CD4-positive, alpha-beta T cell treated with Interleukin-4 for 1 hour (primary cell): ENCODE results near the gene HADHB.
"Not testable (repeated sequence)": the region's sequence is repeated elsewhere in the genome, so short reads cannot be mapped to it uniquely, and the experiment has no call there.

Source experiments
- DNase-seq, 2 donors: peaks; one replicate each; pipeline ENCODE4 v3.0.0-alpha.2; 2020 to 2022

Gene HADHB

DNA sequence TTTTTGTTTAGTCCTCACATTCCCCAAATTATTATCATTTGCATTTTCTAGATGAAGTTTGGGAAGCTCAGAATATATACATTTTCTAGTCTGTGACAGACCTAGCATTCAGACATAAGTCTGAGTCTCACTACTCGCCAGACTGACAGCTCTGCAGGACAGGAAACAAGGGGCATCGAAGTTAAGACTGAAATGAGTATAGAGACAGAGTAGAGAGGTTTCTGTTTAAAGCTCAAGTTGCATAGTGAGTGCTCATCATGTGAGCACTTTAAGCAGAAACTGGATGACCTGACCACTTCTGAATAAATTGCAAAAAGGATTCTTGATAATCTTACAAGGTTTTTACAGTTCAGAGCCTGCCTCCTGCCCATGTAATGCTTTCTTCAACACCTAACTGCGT, 1.1 kb downstream of the HADHB start:
- DNase-seq, result peak in 1 of 2 donors; percentile 15

DNA sequence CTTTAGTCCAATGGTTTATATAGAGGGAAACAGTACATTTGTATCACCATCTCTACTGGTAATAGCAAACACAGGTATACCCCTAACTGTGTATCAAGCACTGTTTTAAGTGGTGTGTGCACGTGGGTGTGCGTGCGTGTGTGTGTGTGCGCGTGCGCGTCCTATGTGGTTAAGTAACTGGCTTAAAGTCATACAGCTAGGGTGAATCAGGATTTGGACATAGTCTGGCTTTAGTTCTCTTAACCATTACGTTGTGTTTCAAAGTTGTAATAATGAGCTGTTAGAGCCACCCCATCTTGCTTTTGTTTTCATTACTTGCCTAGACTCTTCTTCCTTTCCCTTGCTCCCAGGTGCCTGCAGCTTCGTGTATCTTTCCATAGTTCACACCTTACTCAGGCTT, 2.1 kb downstream of the HADHB start:
- peak; percentile 25 to 30 for DNase-seq

DNA sequence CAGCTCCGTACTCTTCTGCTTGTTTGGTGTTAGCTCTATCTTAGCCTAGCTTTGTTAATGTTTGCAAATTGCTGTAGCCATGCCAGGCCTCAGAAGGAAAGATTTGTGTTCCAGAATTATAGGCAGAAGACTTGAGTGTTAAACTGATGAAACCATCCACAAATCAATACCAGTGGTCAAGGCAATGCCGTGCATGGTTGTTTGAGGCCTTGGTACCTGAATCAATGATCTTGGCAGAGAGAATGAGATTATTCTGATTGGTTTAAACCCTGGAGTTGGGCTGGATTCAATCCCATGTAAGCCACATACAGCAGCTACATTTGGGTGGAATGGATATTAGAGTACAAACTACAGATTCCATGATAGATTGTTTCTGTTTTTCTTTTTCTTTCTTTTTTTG, 4.9 kb downstream of the HADHB start:
- no peak for DNase-seq

DNA sequence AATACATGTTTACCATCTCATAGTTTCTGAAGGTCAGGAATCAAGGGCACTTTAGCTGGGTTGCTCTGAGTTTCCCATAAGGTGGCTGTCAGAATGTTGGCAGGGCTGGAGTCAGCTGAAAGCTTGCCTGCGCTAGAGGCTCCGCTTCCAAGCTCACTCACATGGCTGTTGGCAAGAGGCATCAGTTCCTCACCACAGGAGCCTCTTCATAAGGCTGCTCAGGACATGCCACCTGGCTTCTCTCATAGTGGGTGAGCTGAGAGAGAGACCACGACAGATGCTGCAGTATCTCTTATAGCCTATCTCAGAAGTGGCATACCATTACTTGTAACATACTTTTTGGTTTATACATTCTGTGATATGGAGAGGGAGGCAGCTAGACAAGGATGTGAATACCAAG, 7.2 kb downstream of the HADHB start:
- DNase-seq, result no peak

DNA sequence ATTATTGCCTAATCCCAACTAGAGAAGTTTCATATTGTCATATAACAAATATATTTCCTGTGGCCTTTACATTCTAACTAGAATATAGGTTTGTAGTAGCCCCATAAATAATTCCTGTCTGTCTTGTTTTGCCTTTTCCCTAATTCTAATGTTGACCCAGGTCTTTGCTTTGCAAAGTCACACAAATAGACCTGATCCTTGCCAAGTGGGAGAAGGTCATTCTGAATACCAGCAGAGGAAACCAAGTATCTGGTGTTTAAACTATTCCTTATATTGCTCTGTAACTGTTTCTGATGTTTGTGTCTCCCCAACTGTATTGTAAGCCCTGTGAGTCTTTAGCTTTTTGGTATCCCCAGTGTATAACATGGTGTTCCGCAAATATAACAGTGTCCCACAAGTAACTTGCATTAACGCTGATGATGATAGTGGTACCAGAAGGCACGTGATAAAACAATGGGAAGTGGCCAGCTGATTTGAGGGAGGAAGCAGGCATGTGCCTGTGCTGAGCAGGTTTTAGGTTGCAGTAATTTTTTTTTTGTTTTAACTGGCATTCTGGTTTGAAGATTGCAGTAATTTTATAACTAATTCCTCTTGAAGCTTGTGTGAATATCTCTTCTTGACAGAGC, 11.1 kb downstream of the HADHB start:
- no peak for DNase-seq

DNA sequence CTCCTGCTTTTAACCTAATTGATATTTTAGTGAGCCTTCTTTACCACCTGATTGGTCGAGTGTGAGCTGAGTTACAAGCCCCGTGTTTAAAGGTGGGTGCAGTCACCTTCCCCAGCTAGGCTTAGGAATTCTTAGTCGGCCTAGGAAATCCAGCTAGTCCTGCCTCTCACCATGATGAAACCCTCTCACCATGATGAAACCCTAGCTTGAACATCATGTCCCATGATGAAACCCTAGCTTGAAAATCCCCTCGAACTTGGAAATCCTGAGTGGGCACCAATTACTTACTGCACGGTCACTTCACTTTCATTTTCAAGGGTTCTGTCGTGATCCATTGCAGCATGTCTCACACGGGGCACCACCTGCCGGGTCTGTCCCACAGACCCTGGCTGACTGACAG, 14.1 kb downstream of the HADHB start:
- DNase-seq, result not testable (repeated sequence)

DNA sequence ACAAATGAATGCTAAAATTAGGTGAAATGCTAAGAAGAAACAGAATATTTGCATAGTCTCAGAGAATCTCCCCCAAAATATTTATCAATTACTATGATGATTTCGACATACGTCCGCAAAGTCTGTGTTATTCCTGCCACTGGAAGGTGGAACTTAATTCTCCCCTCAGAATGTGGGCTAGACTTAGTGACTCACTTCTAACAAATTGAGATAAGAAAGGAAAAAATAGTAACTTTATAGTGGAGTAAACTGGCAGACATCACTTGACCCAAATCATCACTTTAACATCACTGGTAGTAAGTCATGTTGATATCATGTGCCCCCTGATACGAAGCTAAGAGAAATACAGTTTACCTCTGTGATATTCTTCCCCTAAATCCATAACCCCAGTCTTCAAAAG, 23.5 kb downstream of the HADHB start:
- no peak for DNase-seq

DNA sequence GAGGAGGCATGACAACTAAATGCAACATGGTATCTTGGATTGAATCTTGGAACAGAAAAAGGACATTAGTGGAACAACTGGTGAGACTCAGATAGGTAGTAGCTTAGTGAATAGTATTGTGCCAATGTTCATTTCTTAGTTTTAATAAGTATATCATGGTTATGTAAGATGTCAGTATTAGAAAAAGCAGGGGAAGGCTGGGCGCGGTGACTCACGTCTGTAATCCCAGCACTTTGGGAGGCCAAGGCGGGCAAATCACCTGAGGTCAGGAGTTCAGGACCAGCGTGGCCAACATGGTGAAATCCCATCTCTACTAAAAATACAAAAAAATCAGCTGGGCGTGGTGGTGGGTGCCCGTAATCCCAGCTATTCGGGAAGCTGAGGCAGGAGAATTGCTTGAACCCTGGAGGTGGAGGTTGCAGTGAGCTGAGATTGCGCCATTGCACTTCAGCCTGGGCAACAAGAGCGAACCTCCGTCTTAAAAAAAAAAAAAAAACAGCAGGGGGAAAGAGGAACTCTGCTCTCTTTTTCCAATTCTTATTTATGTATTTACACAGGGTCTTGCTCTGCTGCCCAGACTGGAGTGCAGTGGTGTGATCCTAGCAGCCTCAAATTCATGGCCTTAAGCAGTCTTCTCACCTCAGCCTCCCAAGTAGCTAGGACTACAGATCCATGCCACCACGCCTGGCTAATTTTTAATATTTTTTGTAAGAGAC, 24.1 kb downstream of the HADHB start:
- peak in 1 of 2 donors; percentile 16 for DNase-seq

DNA sequence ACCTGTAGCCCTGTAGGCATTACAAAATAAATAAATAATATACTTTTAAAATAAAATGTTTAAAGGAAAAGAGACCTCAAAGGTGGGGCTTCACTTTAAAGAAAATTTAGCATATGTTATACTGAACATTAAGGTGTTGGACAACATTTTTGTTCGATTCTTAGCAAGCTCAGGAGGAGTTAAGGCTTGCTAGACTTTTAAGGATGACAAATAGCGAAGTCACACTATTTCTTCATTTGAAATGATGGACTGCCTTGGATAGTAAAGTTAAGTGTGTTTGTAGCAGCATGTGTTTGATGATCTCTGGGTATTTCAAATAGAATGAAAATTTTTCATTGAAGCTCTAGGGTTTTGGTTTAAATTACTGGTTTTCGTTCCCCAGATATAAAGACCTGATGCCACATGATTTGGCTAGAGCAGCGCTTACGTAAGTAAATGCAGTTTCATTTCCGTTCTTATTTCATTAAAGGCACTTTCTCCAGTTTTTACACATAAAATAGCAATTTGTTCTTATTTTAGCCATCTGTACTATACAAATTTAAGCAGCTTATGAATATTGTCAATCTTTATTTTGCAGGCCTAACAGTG, 24.9 kb downstream of the HADHB start:
- DNase-seq, result no peak

DNA sequence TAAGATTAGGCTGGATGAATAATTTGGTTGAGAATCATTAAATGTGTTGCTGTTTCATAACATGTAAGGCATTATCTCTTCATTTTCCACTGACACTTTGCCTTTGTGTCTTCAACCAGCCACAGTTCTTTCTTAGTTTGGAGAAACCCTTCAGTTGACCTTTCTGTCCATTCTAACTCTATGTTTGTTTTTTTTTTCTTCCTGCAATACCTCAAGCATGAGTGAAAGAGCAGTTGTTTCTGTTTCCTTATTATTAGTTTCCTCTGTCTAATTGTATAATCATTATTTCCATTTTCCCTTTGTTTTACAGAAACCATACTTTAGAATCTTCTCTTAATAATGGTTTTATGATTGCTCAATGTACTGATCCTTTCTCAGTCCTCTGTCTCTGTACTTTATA, 25.6 kb downstream of the HADHB start:
- no peak for DNase-seq

DNA sequence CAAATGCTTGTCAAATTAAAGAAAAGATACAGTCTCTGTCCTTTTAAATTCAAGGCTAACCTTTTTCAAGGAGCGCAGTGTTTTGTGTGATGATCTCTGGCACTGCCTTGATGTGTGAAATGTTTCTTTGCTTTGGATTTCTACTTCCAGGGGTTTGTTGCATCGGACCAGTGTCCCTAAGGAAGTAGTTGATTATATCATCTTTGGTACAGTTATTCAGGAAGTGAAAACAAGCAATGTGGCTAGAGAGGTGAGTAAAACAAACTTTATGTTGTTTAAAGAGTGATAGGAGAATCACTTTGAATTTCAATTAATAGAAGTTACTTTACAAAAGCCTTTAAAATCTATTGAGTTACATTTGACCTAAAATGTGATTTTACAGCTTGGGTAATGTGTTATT, 28.8 kb downstream of the HADHB start:
- DNase-seq, result no peak

DNA sequence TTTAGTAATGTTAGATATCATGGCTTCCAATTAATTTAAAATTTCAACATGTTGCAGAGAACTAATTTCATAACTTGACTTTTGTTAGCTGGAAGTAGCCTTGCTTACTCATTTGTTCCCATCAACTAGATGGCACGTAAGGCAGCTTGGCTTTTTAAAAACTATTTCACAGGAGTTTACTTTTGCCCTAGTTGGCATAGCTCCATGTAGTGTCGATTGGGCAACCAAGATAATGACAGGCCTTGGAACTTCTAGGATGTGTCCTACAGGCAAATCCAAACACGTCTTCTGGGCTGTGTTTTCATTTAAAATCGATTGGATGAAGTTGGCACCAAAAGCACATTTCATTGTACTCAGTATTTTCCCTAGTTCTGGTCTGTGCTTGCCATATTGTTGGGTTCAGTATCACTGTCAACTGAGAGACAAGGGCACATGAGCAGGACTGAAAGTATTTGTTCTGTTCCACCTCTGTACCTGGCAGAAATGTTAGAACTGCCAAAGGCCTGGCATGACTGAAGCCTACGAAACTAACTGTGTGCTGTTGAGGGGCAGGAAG, 29.4 kb downstream of the HADHB start:
- peak in 1 of 2 donors; percentile 58 for DNase-seq

DNA sequence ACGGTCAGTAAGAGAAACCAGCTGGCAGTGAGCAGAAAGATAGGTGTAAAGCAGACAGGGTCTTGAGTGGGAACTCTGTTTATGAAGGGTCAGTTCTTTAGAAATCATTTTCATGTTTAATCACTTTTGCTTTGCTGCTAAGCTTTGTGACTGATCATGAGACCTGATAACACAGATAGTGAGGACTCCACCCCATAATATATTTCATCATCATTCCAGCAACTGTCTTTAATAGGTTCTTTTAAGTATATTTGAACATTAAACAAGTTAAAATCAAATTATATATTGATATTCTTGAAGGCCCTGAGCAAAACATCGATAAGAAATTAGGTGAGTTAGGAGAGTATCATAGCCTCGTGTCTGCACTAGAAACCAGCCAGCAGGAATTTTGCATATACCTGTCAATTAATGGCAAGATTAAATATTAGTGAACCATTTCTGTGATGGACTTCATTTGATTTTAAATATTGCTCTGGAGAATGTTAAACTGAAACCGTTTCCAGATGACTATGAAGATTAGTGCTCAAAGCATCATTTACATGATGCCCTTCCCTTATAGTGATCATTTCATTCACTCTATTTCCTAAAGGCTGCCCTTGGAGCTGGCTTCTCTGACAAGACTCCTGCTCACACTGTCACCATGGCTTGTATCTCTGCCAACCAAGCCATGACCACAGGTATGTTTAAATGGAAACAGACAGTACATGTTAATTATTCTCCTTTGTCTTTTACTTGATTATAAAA, 31.9 kb downstream of the HADHB start:
- DNase-seq, result no peak

DNA sequence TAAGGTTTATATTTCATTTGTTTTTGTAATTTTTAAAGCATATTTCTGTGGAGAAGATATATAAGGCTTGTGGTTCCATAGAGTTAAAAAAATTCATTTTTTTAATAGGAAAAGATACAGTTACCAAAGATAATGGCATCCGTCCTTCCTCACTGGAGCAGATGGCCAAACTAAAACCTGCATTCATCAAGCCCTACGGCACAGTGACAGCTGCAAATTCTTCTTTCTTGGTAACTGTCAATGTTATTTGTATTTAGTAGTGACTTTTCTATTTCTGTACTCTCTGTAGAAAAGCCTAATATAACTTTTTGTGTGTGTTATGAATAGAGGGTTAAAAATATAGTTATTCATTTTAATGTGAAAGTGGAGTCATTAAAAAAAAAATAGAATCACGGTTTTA, 35.1 kb downstream of the HADHB start:
- no peak for DNase-seq

DNA sequence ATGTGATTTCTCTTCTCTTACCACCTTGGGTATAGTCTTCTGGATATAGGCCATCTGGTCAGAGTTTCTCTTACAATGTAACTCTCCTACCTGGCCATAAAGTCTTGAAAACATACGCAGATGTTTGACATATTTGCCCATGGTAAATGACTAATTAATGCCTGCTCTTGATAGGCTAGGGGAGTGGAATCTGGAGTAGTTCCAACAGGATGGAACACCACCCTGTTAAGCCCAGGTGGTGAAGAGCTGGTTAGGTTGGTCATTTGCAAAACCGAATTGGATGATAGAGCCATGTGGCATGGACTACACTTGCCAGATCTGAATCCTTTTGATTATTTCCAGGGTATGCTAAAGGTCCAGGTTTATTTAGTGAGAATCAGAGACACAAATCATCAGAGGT, 36.5 kb downstream of the HADHB start:
- DNase-seq, result no peak

DNA sequence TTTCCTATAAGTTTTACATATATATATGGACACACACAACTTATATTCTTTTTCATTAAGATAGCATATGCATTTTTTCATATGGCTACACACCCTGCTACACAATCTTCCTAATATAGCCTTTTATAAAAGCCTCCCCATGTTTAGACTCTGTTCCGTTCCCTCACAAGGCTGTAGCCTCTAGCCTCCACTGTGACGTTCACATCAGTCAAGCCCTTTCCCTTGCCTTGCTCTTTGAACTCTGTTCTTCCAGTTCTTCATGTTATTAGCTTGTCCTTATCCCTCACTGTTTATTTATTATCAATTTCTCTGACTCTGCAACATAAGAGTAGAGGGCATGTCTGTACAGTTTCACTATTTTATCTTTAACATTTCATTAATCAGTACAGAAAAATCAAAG, 38.9 kb downstream of the HADHB start:
- DNase-seq, result no peak

DNA sequence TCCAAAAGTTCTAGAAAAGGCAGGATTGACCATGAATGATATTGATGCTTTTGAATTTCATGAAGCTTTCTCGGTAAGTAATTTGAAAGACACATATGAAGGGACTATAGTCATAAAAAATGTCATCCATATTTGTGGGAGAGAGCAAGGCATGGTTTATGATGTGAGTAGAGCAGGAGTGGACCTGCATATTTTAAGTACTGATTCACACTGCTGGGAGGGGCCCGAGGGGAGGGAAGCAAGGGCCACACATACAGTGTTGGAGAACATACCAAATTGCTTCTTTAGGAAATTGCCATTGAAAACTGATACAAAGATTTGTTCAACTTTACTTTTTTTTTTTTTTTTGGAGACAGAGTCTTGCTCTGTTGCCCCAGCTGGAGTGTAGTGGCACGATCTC, 39.4 kb downstream of the HADHB start:
- no peak for DNase-seq

DNA sequence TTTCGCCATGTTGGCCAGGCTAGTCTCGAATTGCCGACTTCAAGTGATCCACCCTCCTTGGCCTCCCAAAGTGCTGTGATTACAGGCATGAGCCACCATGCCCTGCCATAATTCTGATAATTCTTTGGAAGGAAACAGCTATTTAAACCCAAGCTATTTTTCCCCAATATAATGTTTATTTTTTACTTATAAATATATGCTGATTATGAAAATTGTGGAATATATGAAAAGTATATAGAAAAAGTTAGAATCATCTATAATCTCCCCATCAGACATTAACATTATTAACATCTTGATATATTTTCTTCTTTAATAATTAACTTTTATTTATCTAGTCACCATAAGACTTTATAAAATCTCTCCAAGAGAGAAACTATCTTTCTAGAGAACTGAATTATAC, 41.2 kb downstream of the HADHB start:
- DNase-seq, result no peak

DNA sequence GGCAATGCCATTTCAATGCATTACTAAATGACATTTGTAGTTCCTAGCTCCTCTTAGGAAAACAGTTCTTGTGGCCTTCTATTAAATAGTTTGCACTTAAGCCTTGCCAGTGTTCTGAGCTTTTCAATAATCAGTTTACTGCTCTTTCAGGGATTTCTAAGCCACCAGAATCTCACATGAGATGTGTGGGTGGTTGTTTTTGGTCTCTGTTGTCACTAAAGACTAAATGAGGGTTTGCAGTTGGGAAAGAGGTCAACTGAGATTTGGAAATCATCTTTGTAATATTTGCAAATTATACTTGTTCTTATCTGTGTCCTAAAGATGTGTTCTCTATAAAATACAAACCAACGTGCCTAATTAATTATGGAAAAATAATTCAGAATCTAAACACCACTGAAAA, 45.3 kb downstream of the HADHB start:
- no peak for DNase-seq

DNA sequence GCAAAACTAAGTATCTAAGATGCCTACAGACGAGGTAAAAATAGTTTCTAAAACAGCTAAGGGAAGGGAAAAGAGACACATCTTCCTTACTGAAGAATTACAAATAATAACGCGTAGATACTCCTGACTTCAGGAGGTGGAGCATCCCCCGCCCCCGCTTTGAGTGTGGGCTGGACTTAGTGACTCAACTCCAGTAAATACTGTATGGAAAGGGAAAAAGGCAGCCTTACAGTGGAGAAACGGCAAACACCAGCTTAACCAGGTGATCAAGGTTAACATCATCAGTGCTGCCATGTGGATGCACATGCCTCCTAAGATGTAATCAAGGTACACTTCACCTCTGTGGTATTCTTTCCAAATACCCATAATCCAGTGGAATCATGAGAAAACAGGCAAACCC, 47.9 kb downstream of the HADHB start:
- no peak for DNase-seq

DNA sequence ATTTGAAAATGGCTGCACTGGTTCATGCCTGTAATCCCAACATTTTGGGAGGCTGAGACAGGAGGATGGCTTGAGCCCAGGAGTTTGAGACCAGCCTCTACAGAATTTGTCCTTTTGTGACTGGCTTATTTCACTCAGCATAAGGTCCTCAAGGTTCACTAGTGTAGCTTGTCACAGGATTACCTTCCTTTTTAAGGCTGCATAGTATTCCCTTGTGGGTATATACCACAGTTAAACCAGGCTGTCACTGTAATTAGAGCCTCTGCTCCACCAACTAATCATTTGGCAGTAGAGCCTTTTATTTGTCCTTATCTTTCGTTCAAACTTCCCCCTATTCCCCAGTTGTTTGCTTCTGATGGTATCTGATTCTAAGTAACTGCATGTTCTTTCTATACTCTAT, 50.8 kb downstream of the HADHB start:
- no peak for DNase-seq

DNA sequence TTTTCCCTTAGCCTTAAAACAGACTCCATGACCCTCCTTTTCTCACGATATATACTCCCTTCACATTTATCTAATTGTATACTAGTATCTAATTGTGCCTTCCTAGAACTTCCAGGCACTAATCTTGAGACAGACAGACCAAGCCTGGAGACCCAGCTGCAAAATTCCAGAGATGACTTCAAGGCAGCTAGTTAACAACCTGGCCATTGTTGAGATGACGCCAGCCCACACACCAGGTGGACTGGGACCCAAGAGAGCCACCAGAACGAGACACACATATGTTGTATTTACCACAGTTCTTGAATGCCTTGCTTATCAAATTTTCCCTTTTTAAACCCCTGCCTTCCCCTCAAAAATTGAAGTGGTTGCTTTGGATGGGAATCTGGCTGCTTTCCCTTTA, 52.3 kb downstream of the HADHB start:
- no peak for DNase-seq

DNA sequence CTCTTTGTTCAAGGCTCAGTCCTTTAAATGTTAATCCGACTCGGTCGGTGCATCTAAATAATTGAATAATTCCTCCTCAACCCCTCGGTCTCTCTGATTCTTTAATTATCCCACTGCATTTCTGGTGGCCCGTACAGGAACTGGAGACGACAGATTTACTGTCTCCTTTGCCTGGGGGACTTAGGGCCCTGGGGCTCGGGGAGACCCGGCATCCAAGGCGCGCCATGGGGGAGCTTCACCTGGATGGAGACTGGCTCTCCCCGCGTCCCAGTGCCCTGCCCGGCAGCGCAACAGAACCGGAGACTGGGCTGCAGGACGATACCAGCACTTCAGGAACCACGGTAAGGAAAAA, 53.5 kb downstream of the HADHB start:
- DNase-seq, result no peak
